Liver (tissue), 3 donors: ENCODE measurements around the gene CYLD.

Experiments used
- ATF3 ChIP-seq: IDR thresholded peaks from 2 replicates; pipeline ENCODE4 v1.6.1; 2016; ENCODE audit warnings: antibody characterized with exemption
- CTCF ChIP-seq: fragments of 150-350 bp; IDR thresholded peaks from 2 replicates; pipeline ENCODE4 v1.5.1; 2017; ENCODE audit warnings: improper control_type of control experiment, low read depth, low read length; ENCODE audit not compliant: missing input control
- EGR1 ChIP-seq, 2 donors: IDR thresholded peaks; 2 replicates each; pipeline ENCODE4 v1.6.1; 2016 to 2018; ENCODE audit warnings: antibody characterized with exemption in 2 of 2, low read depth in 2 of 2
- FOXA1 ChIP-seq: IDR thresholded peaks from 2 replicates; pipeline ENCODE4 v1.6.1; 2016; ENCODE audit warnings: antibody characterized with exemption
- GABPA ChIP-seq, 2 donors: IDR thresholded peaks in 1 of 2; conservative IDR thresholded peaks in 1 of 2; 2 replicates each; pipeline ENCODE4 v1.6.1; 2016; ENCODE audit warnings: antibody characterized with exemption in 2 of 2, mild to moderate bottlenecking in 1 of 2, moderate library complexity in 1 of 2
- HNF4A ChIP-seq, 2 donors: conservative IDR thresholded peaks; 2 replicates each; pipeline ENCODE4 v1.6.1; 2016; ENCODE audit warnings: antibody characterized with exemption in 2 of 2, mild to moderate bottlenecking in 2 of 2
- JUND ChIP-seq, 2 donors: IDR thresholded peaks; 2 replicates each; pipeline ENCODE4 v1.6.1; 2016; ENCODE audit warnings: antibody characterized with exemption in 2 of 2
- RAD21 ChIP-seq, 2 donors: IDR thresholded peaks; 2 replicates each; pipeline ENCODE4 v1.6.1; 2016; ENCODE audit warnings: antibody characterized with exemption in 2 of 2, mild to moderate bottlenecking in 2 of 2
- RXRA ChIP-seq, 2 donors: IDR thresholded peaks; 2 replicates each; pipeline ENCODE4 v1.6.1; 2017 to 2018; ENCODE audit warnings: antibody characterized with exemption in 2 of 2, mild to moderate bottlenecking in 1 of 2
- TAF1 ChIP-seq: conservative IDR thresholded peaks from 2 replicates; pipeline ENCODE4 v1.6.1; 2016; ENCODE audit warnings: antibody characterized with exemption, mild to moderate bottlenecking
- YY1 ChIP-seq: IDR thresholded peaks from 2 replicates; pipeline ENCODE4 v1.6.1; 2016; ENCODE audit warnings: antibody characterized with exemption, mild to moderate bottlenecking
- ZBTB33 ChIP-seq: IDR thresholded peaks from 2 replicates; pipeline ENCODE4 v1.6.1; 2016; ENCODE audit warnings: antibody characterized with exemption
- TF ChIP-seq, protein P1 (sequence below): IDR thresholded peaks from 2 replicates; pipeline ENCODE4 v1.6.1; 2016; ENCODE audit warnings: antibody characterized with exemption, mild to moderate bottlenecking
- TF ChIP-seq, protein P2 (sequence below): IDR thresholded peaks from 2 replicates; pipeline ENCODE4 v1.6.1; 2016; ENCODE audit warnings: antibody characterized with exemption
- donor health status: healthy.
- donor health status: healthy.

GRCh38 chr16:50820225-50820624 is 78.3 kb downstream of the CYLD start:
- TF ChIP-seq YY1 (no peak), CTCF (no peak), TAF1 (no peak), RXRA (IDR thresholded peaks at IDR 0.05) (no peak), GABPA (IDR thresholded peaks at IDR 0.05 in 1 of 2, conservative IDR thresholded peaks at IDR 0.05 in 1 of 2) (no peak), ZBTB33 (no peak), EGR1 (IDR thresholded peaks at IDR 0.05; ENCODE audit: low read depth in 2 of 2) (no peak), RAD21 (IDR thresholded peaks at IDR 0.05) (no peak), JUND (IDR thresholded peaks at IDR 0.05) (no peak), FOXA1 (no peak), HNF4A (conservative IDR thresholded peaks at IDR 0.05) (no peak), ATF3 (no peak)
- TF ChIP-seq, protein P1, sequence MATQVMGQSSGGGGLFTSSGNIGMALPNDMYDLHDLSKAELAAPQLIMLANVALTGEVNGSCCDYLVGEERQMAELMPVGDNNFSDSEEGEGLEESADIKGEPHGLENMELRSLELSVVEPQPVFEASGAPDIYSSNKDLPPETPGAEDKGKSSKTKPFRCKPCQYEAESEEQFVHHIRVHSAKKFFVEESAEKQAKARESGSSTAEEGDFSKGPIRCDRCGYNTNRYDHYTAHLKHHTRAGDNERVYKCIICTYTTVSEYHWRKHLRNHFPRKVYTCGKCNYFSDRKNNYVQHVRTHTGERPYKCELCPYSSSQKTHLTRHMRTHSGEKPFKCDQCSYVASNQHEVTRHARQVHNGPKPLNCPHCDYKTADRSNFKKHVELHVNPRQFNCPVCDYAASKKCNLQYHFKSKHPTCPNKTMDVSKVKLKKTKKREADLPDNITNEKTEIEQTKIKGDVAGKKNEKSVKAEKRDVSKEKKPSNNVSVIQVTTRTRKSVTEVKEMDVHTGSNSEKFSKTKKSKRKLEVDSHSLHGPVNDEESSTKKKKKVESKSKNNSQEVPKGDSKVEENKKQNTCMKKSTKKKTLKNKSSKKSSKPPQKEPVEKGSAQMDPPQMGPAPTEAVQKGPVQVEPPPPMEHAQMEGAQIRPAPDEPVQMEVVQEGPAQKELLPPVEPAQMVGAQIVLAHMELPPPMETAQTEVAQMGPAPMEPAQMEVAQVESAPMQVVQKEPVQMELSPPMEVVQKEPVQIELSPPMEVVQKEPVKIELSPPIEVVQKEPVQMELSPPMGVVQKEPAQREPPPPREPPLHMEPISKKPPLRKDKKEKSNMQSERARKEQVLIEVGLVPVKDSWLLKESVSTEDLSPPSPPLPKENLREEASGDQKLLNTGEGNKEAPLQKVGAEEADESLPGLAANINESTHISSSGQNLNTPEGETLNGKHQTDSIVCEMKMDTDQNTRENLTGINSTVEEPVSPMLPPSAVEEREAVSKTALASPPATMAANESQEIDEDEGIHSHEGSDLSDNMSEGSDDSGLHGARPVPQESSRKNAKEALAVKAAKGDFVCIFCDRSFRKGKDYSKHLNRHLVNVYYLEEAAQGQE, result no peak
- TF ChIP-seq, protein P2, sequence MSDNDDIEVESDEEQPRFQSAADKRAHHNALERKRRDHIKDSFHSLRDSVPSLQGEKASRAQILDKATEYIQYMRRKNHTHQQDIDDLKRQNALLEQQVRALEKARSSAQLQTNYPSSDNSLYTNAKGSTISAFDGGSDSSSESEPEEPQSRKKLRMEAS, result no peak
